Measurements from ENCODE around the gene PLVAP.
A peak's percentile ranks its signal among the peaks of the same experiment; 100 is the strongest.

Gene PLVAP

GRCh38 chr19:17303167-17303939 is 73.8 kb downstream of the PLVAP start, which contains the start of gene ABHD8:
TSS of gene ABHD8 (minus strand) at chr19:17303425. CDS start at chr19:17301616, 1,809 bp downstream.
- DNase-seq (ENCODE audit: low read depth) = peak; percentile 87

- DNase-seq (ENCODE audit: low read depth) = peak; percentile 18
Observed at GRCh38 chr19:17302391-17303166, 74.6 kb downstream of the PLVAP start.

Measured in T follicular helper cell (primary cell).